Spleen (tissue), 7 donors: ENCODE data around the gene TRPV4.

ENCODE experiments used
- CTCF ChIP-seq, 11 experiments: fragments of 200-600 bp in 7 of 11; fragments of 450-650 bp in 4 of 11; sonication (generic) in 4 of 11; IDR thresholded peaks in 8 of 11; conservative IDR thresholded peaks in 3 of 11; 1 replicate in 7 of 11; 2 replicates in 4 of 11; pipeline versions ENCODE4 v1.4.0 to v1.8.0; 2016 to 2021; ENCODE audit warnings: antibody characterized with exemption in 11 of 11, inconsistent platforms in 4 of 11, mild to moderate bottlenecking in 1 of 11
- POLR2AphosphoS5 ChIP-seq, 3 donors: sonication (generic); formaldehyde crosslinking; IDR thresholded peaks; one replicate each; pipeline ENCODE4 v1.5.1; 2017; ENCODE audit warnings: antibody characterized with exemption in 3 of 3
- donor health status: DM: no; HTN: no; CAD: no; lungs with moderate emphysema.
- donor health status: DM: no; HTN: no; CAD: no.
- donor health status: DM: no; HTN: no; CAD: no.

GRCh38 chr12:109735825-109736551, 97.2 kb downstream of the TRPV4 start:
- no peak for TF ChIP-seq CTCF (IDR thresholded peaks at IDR 0.05 in 8 of 11, conservative IDR thresholded peaks at IDR 0.05 in 3 of 11)
- TF ChIP-seq POLR2AphosphoS5 (IDR thresholded peaks at IDR 0.05) = no peak
